Measurements from ENCODE around the gene RALGAPB. TPM values are rescaled to one million over a fixed set of nuclear protein-coding genes. Genes with fewer than 3 reads are reported as not detected.

RALGAPB gene
- 28.0 and 30.4 TPM in 2 replicates for total RNA-seq (2014; rRNA removed)
- Bru-seq, nascent RNA, result percentile 91 among the genes with signal in this experiment
- BruChase-seq, experiment 1, labeled RNA remaining after a 6-hour chase, result percentile 88 among the genes with signal in this experiment
- percentile 93 among the genes with signal in this experiment for BruChase-seq, experiment 2, labeled RNA remaining after a 2-hour chase
- long read RNA-seq, full-length matches to known transcripts, result 5 of 54 reads
- long read RNA-seq, partial matches to known transcripts, result 31 of 54 reads
- long read RNA-seq, other reads (novel, unspliced or antisense), result 18 of 54 reads

DNA sequence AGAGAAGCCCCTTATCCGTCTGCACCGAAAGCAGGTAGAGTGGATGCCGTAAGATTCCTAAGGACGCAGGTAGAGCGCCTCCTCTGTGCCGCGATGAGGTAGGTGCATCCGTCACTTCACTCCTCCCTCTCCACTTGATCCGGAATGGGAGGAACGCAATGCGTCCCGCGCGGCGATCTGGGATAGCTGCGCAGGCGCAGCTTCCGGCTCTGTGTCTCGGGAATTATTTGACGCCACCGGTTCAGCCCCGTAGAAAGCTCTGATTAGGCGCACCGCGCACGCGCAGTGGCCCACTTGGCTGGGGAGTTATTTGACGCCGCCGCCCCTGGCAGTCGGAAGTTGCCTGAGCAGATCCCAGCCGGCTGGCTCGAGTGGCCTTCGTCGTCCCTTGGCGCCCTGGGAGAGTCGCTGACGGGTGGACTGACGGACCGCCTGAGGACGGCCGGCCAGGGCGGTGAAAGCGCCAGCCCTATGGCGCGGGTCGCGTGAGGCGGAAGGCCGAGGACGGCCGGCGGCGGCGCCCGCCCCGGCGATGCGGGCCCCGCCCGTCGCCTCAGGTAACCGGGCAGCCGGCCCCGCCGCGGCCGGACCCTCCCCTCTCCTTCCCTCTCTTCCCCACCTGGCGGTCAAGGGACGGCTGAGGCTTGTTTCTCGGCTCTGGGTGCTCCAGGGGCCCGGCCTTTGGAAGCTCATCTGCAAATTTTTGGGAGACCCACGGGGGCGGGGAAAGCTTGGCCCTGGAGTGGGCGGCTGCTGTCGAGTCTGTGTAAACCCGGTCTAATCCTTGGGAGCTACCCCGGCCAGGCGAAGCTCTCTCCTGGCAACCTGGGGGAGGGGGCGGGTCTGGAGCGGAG is at the start of gene RALGAPB:
RALGAPB (plus strand) TSS at position 331 of the 854 bp plus-strand sequence. CDS start 15,590 bp downstream, outside the sequence.
- Histone ChIP-seq H3K36me3 (ENCODE audit: low read depth, low read length) (no peaks in the 10 kb centered on the region), H3K27me3 (ENCODE audit: low read length) (no peaks in the 10 kb centered on the region), H3K9me2 (replicated peaks; ENCODE audit: low read length) (no peaks in the 10 kb centered on the region), H3F3A (ENCODE audit: low read length, unreplicated experiment) (no peaks in the 10 kb centered on the region), H3K4me1 (ENCODE audit: insufficient read depth, low read length) (peaks cover 18% of the 10 kb centered on the region), H2AFZ (ENCODE audit: low read length) (peak within 1 kb of the TSS; percentile 98), H3K4me3 (ENCODE audit: low read length) (peak within 1 kb of the TSS; percentile 88), H3K27ac (ENCODE audit: low read length) (peak within 1 kb of the TSS; percentile 43), H3K79me2 (ENCODE audit: low read length) (peaks cover 49% of the 10 kb centered on the region), H4K20me1 (ENCODE audit: low read length) (peaks cover 22% of the 10 kb centered on the region), H3K4me2 (ENCODE audit: low read length) (peak within 1 kb of the TSS; percentile 88), H3K9ac (ENCODE audit: low read length) (peak within 1 kb of the TSS; percentile 85), H3K9me3 (ENCODE audit: low read length) (no peaks in the 10 kb centered on the region)
- CTCF ChIA-PET, result interaction anchor here (0.5 to 1.5 kb wide), 11 partner anchors 16 to 229 kb away, joined by 3 to 12 read pairs (median 4); partner anchors contain the start of gene SNHG17
- BruUV-seq (replicated peaks), result no TSS peak
- TF ChIP-seq, protein P1, sequence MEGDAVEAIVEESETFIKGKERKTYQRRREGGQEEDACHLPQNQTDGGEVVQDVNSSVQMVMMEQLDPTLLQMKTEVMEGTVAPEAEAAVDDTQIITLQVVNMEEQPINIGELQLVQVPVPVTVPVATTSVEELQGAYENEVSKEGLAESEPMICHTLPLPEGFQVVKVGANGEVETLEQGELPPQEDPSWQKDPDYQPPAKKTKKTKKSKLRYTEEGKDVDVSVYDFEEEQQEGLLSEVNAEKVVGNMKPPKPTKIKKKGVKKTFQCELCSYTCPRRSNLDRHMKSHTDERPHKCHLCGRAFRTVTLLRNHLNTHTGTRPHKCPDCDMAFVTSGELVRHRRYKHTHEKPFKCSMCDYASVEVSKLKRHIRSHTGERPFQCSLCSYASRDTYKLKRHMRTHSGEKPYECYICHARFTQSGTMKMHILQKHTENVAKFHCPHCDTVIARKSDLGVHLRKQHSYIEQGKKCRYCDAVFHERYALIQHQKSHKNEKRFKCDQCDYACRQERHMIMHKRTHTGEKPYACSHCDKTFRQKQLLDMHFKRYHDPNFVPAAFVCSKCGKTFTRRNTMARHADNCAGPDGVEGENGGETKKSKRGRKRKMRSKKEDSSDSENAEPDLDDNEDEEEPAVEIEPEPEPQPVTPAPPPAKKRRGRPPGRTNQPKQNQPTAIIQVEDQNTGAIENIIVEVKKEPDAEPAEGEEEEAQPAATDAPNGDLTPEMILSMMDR (conservative IDR thresholded peaks at IDR 0.05; ENCODE audit: low read depth, low read length), result peak; percentile 68
- no peak for TF ChIP-seq EZH2phosphoT487 (IDR thresholded peaks at IDR 0.05; ENCODE audit: borderline replicate concordance, low read length)
- intact Hi-C loops (cut with micrococcal nuclease), result loop anchor here (1.0 kb wide), 1 partner anchor 37 kb away; the partner anchor contains the start of gene SNHG17
- DNase-seq (peak; percentile 100), ATAC-seq (peak; percentile 95)
- POLR2A ChIA-PET (ENCODE audit: unreplicated experiment), result interaction anchor here (0.6 to 1.4 kb wide), 6 partner anchors 10 to 303 kb away, joined by 3 to 10 read pairs (median 4); partner anchors contain the start of gene SNHG17

DNA sequence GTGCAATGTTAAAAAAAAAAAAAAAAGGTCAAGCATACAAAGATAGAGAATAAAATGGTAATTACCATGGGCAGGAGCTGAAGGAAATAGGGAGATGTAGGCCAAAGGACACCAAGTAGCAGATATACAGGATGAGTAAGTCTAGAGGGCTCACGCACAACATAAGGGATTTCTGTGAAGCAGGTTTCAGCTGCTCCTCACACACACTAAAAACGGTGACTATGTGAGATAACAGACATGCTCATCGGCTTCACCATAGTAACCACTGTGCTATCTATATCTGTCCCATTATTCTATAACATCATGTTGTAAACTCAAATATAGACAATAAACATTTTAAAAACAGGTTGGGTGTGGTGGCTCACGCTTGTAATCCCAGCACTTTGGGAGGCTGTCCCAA is 49.1 kb upstream of the RALGAPB start:
- intact Hi-C loops (cut with micrococcal nuclease), result no loop called here
- POLR2A ChIA-PET (ENCODE audit: unreplicated experiment), result no interaction called here
- ATAC-seq (no peak), DNase-seq (no peak)
- no peaks in the 10 kb centered on the region for H3K9me2 ChIP-seq (replicated peaks; ENCODE audit: low read length)
- BruUV-seq (replicated peaks), result no TSS peak
- CTCF ChIA-PET, result no interaction called here
- TF ChIP-seq, protein P1 (conservative IDR thresholded peaks at IDR 0.05; ENCODE audit: low read depth, low read length), result no peak
- H3K4me1 ChIP-seq (ENCODE audit: insufficient read depth, low read length), result peaks cover 25% of the 10 kb centered on the region
- no peak overlapping the region for H3K4me3 ChIP-seq (ENCODE audit: low read length)
- H3K9ac ChIP-seq (ENCODE audit: low read length), result no peak overlapping the region
- H3K4me2 ChIP-seq (ENCODE audit: low read length), result no peak overlapping the region
- no peaks in the 10 kb centered on the region for H3K27me3 ChIP-seq (ENCODE audit: low read length)
- H3K27ac ChIP-seq (ENCODE audit: low read length), result no peak overlapping the region
- H4K20me1 ChIP-seq (ENCODE audit: low read length), result peaks cover 76% of the 10 kb centered on the region
- H3K36me3 ChIP-seq (ENCODE audit: low read depth, low read length), result peaks cover 90% of the 10 kb centered on the region
- H3F3A ChIP-seq (ENCODE audit: low read length, unreplicated experiment), result peaks cover 9% of the 10 kb centered on the region
- no peaks in the 10 kb centered on the region for H3K9me3 ChIP-seq (ENCODE audit: low read length)
- H2AFZ ChIP-seq (ENCODE audit: low read length), result no peak overlapping the region
- H3K79me2 ChIP-seq (ENCODE audit: low read length), result peaks cover 62% of the 10 kb centered on the region

DNA sequence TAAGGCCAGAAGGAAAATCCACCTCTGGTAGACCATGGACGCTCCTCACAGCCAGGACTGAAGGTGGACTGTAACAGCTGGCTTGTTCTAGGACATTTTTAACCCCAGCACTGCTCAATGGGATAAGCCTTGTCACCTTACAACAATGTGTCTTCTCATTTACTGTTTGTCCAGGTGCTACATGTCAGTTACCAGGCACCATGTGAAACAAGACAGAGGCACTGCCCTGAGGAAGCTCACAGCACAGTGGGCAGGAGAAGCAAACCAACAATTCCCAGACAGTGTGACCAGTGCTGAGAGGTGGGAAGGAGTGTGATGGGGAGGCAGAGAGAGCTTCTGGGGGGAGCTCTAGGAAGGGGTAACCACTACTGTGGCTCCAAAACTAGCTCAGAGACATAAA is 48.2 kb upstream of the RALGAPB start:
- DNase-seq (no peak), ATAC-seq (no peak)
- no TSS peak for BruUV-seq (replicated peaks)
- POLR2A ChIA-PET (ENCODE audit: unreplicated experiment), result no interaction called here
- peaks cover 8% of the 10 kb centered on the region for H3F3A ChIP-seq (ENCODE audit: low read length, unreplicated experiment)
- no peak overlapping the region for H3K27ac ChIP-seq (ENCODE audit: low read length)
- no peaks in the 10 kb centered on the region for H3K27me3 ChIP-seq (ENCODE audit: low read length)
- H3K79me2 ChIP-seq (ENCODE audit: low read length), result peaks cover 70% of the 10 kb centered on the region
- H3K4me3 ChIP-seq (ENCODE audit: low read length), result no peak overlapping the region
- H3K9me3 ChIP-seq (ENCODE audit: low read length), result no peaks in the 10 kb centered on the region
- peaks cover 25% of the 10 kb centered on the region for H3K4me1 ChIP-seq (ENCODE audit: insufficient read depth, low read length)
- H4K20me1 ChIP-seq (ENCODE audit: low read length), result peaks cover 81% of the 10 kb centered on the region
- no peak overlapping the region for H3K9ac ChIP-seq (ENCODE audit: low read length)
- TF ChIP-seq, protein P1 (conservative IDR thresholded peaks at IDR 0.05; ENCODE audit: low read depth, low read length), result no peak
- TF ChIP-seq EZH2 (IDR thresholded peaks at IDR 0.05; ENCODE audit: low read length, unreplicated experiment) (no peak), EZH2phosphoT487 (IDR thresholded peaks at IDR 0.05; ENCODE audit: borderline replicate concordance, low read length) (no peak)
- intact Hi-C loops (cut with micrococcal nuclease), result no loop called here
- no peak overlapping the region for H2AFZ ChIP-seq (ENCODE audit: low read length)
- CTCF ChIA-PET, result no interaction called here
- H3K36me3 ChIP-seq (ENCODE audit: low read depth, low read length), result peaks cover 91% of the 10 kb centered on the region
- no peak overlapping the region for H3K4me2 ChIP-seq (ENCODE audit: low read length)
- no peaks in the 10 kb centered on the region for H3K9me2 ChIP-seq (replicated peaks; ENCODE audit: low read length)
